ENCODE results near the gene EPN2. TPM values are rescaled to one million over a fixed set of nuclear protein-coding genes. Genes with fewer than 3 reads are reported as not detected.

EPN2 gene
- total RNA-seq, 4 donors from 2014 or later: 21.8 to 32.3 (median 24.7) TPM

DNA sequence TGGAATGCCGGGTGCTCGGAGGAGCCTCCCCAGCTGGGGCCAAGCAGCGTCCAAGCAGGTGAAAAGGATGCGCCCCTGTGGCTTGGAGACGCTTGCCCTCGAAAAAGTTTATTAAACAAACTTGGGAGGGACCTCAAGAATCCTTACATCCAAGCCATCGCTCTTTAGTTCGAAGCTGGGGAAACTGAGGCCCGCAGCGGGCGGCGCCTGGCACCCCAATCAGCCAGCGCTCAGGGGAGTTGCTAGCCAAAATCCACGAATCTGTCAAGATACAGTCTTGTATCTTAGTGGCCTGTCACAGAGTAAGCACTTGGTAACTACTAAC is 125.9 kb downstream of the EPN2 start:
- H3K27ac ChIP-seq: peak overlapping the region; percentile 75 to 93 (median 92)
- H3K9me3 ChIP-seq: no peaks in the 10 kb centered on the region
- no peak for DNase-seq
- peaks cover 12 to 13% of the 10 kb centered on the region in 2 donors for H3K4me1 ChIP-seq
- WGBS, 2 donors: 35 to 41% methylated on average over 10 to 14 of the region's 14 CpGs
- H3K36me3 ChIP-seq: peaks cover 3 to 4% of the 10 kb centered on the region in 2 donors
- peak overlapping the region in 1 of 3 donors; percentile 66 for H3K4me3 ChIP-seq (replicated peaks in 1 of 3)
- TF ChIP-seq CTCF (IDR thresholded peaks at IDR 0.05): no peak
- TF ChIP-seq POLR2A (IDR thresholded peaks at IDR 0.05): no peak
- no peaks in the 10 kb centered on the region for H3K27me3 ChIP-seq
- intact Hi-C loops (cut with DNase I): loop anchor here (5.0 to 10.0 kb wide), 2 partner anchors 84 to 402 kb away; no protein-coding TSS in a partner anchor

GRCh38 chr17:19363460-19364035 is 126.4 kb downstream of the EPN2 start:
- peaks cover 2 to 3% of the 10 kb centered on the region in 2 donors for H3K36me3 ChIP-seq
- H3K27ac ChIP-seq: peak overlapping the region in 2 of 3 donors; percentile 92 to 93
- 62 to 68% methylated on average over 5 to 6 of the region's 6 CpGs for WGBS, 2 donors
- H3K4me1 ChIP-seq: peaks cover 12 to 13% of the 10 kb centered on the region in 2 donors
- H3K9me3 ChIP-seq: no peaks in the 10 kb centered on the region
- no peak for DNase-seq
- no peaks in the 10 kb centered on the region for H3K27me3 ChIP-seq
- no peak overlapping the region for H3K4me3 ChIP-seq (replicated peaks in 1 of 3)
- TF ChIP-seq POLR2A (IDR thresholded peaks at IDR 0.05) (no peak), CTCF (IDR thresholded peaks at IDR 0.05) (no peak)
- intact Hi-C loops (cut with DNase I): loop anchor here (5.0 to 10.0 kb wide), 2 partner anchors 84 to 401 kb away; no protein-coding TSS in a partner anchor

- Histone ChIP-seq H3K27me3 (no peaks in the 10 kb centered on the region), H3K4me1 (peaks cover 12 to 13% of the 10 kb centered on the region in 2 donors), H3K4me3 (replicated peaks in 1 of 3) (no peak overlapping the region), H3K9me3 (no peaks in the 10 kb centered on the region), H3K36me3 (peaks cover 0 to 2% of the 10 kb centered on the region in 2 donors), H3K27ac (no peak overlapping the region)
- intact Hi-C loops (cut with DNase I): loop anchor here (5.0 to 10.0 kb wide), 2 partner anchors 82 to 400 kb away; no protein-coding TSS in a partner anchor
- TF ChIP-seq POLR2A (IDR thresholded peaks at IDR 0.05) (no peak), CTCF (IDR thresholded peaks at IDR 0.05) (no peak)
- no peak for DNase-seq
- WGBS, 2 donors: 60 to 62% methylated on average over 11 to 13 of the region's 14 CpGs
These were observed 127.7 kb downstream of the EPN2 start for GRCh38 chr17:19364699-19365498.

- H3K4me3 ChIP-seq (replicated peaks in 1 of 3): no peak overlapping the region
- DNase-seq: no peak
- no peak overlapping the region for H3K27ac ChIP-seq
- H3K4me1 ChIP-seq: peaks cover 12 to 16% of the 10 kb centered on the region in 2 donors
- no peaks in the 10 kb centered on the region for H3K9me3 ChIP-seq
- intact Hi-C loops (cut with DNase I): loop anchor here (10.0 kb wide), 1 partner anchor 399 kb away; no protein-coding TSS in a partner anchor
- no peaks in the 10 kb centered on the region for H3K27me3 ChIP-seq
- 83% methylated on average over 4 of the region's 4 CpGs for WGBS, 2 donors
- TF ChIP-seq CTCF (IDR thresholded peaks at IDR 0.05): no peak
- no peak for TF ChIP-seq POLR2A (IDR thresholded peaks at IDR 0.05)
- no peaks in the 10 kb centered on the region for H3K36me3 ChIP-seq
These were observed 128.3 kb downstream of the EPN2 start for GRCh38 chr17:19365499-19365817.

Measured in thyroid gland (tissue), 4 donors.